Measurements from ENCODE around the gene MXD4.
A peak's percentile ranks its signal among the peaks of the same experiment; 100 is the strongest.
"Not testable (repeated sequence)": the region's sequence is repeated elsewhere in the genome, so short reads cannot be mapped to it uniquely, and the experiment has no call there.

The MXD4 gene

DNA sequence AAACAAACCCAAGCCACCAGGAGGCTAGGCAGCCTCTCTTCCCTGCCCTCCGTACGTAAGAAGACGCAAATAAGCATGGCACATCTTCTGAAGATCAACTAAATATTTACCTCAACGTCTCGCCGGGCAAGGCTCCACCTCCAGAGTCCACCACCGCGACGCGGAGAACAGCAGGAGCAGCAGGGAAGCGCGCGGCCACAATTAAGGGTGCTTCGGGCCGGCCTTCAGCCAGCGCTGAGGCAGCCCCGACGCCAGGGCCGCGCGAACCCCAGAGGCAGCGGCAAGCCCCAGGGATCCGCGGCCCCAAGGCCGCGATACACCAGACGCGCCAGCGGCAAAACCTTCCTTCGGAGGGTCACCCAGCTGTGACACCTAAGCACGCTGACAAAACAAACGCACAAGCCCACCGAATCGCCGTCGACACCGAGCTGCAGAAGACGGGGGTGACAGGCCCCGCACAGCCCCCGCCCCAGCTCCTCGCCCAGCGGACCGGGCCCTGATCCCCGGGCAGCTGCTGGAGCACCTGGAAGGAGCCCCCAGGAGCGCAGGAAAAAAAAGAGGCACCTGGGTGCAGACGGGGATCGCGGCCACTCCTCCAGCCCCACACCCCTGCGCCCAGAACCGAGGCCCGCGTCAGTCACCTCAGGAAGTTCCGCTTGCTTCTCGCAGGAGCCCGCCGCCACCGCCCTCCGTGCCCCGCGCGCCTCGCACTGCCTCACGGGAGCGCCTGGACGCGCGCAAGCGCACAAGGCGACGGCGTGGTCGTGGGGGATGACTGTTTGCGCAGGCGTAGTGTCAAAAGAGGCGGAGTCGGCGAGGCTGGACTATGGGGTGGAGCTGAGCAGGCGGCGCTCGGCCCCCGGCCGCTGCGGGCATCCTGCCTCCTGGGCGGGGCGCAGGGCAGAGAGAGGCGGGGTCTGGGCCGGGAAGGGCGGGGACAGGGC lies 20.2 kb downstream of the MXD4 start, which contains the start of the genes HAUS3 and POLN:
HAUS3 (minus strand) TSS at position 712 of the 944 bp plus-strand sequence. CDS start 1,175 bp downstream, outside the sequence.
POLN (minus strand) TSS at position 712 of the 944 bp plus-strand sequence. CDS start 12,890 bp downstream, outside the sequence.
- H3K27ac ChIP-seq (ENCODE audit: insufficient read depth, low read depth, low read length, poor library complexity, severe bottlenecking): no peak within 1 kb of the TSS

GRCh38 chr4:2241003-2241402 lies 20.9 kb downstream of the MXD4 start:
- Histone ChIP-seq H3K27me3 (ENCODE audit: control insufficient read depth, insufficient read depth, low read length, poor library complexity, severe bottlenecking) (no peaks in the 10 kb centered on the region), H3K4me1 (ENCODE audit: control insufficient read depth, insufficient read depth, low read length) (peaks cover 17% of the 10 kb centered on the region), H3K27ac (ENCODE audit: insufficient read depth, low read depth, low read length, poor library complexity, severe bottlenecking) (no peak overlapping the region), H3K4me3 (ENCODE audit: insufficient read depth, low read depth, low read length) (peak overlapping the region; percentile 79), H3K36me3 (ENCODE audit: control insufficient read depth, insufficient read depth, low read length) (no peaks in the 10 kb centered on the region), H3K9me3 (ENCODE audit: control insufficient read depth, low read length) (no peaks in the 10 kb centered on the region)
- 21 to 31% methylated on average over 6 of the region's 7 CpGs for WGBS, 2 experiments

More for the DNA sequence above, 20.2 kb downstream of the MXD4 start, which contains the start of the genes HAUS3 and POLN:
- H3K4me1 ChIP-seq (ENCODE audit: control insufficient read depth, insufficient read depth, low read length): peaks cover 17% of the 10 kb centered on the region
- H3K27me3 ChIP-seq (ENCODE audit: control insufficient read depth, insufficient read depth, low read length, poor library complexity, severe bottlenecking): no peaks in the 10 kb centered on the region
- H3K4me3 ChIP-seq (ENCODE audit: insufficient read depth, low read depth, low read length): peak within 1 kb of the TSS; percentile 79
- no peaks in the 10 kb centered on the region for H3K9me3 ChIP-seq (ENCODE audit: control insufficient read depth, low read length)
- WGBS, 2 experiments: 0% methylated on average over 88 of the region's 88 CpGs
- H3K36me3 ChIP-seq (ENCODE audit: control insufficient read depth, insufficient read depth, low read length): no peaks in the 10 kb centered on the region

- 71 to 75% methylated on average over 3 of the region's 3 CpGs for WGBS, 2 experiments
These were observed 24.8 kb downstream of the MXD4 start for GRCh38 chr4:2236944-2237666.

DNA sequence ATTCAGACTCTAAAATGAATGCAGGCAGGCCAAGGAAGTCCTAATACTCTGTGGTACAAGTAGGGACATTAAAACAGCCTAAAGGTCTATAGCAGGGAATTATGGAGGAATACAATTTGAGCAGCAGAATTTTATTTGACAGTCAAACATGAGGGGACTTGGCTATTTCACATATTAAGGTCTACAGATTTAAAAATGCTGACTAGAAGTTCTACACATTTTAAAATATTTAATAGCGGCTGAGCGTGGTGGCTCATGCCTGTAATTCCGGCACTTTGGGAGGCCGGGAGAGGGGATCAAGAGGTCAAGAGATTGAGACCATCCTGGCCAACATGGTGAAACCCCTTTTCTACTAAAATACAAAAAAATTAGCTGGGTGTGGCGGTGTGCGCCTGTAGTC lies 30.8 kb downstream of the MXD4 start:
- H3K36me3 ChIP-seq (ENCODE audit: control insufficient read depth, insufficient read depth, low read length): no peaks in the 10 kb centered on the region
- H3K27me3 ChIP-seq (ENCODE audit: control insufficient read depth, insufficient read depth, low read length, poor library complexity, severe bottlenecking): no peaks in the 10 kb centered on the region
- H3K4me1 ChIP-seq (ENCODE audit: control insufficient read depth, insufficient read depth, low read length): no peaks in the 10 kb centered on the region
- no peaks in the 10 kb centered on the region for H3K9me3 ChIP-seq (ENCODE audit: control insufficient read depth, low read length)
- no peak overlapping the region for H3K4me3 ChIP-seq (ENCODE audit: insufficient read depth, low read depth, low read length)
- 93 to 97% methylated on average over 6 of the region's 6 CpGs for WGBS, 2 experiments
- H3K27ac ChIP-seq (ENCODE audit: insufficient read depth, low read depth, low read length, poor library complexity, severe bottlenecking): no peak overlapping the region

More at GRCh38 chr4:2236944-2237666, 24.8 kb downstream of the MXD4 start:
- H3K27ac ChIP-seq (ENCODE audit: insufficient read depth, low read depth, low read length, poor library complexity, severe bottlenecking): no peak overlapping the region
- H3K27me3 ChIP-seq (ENCODE audit: control insufficient read depth, insufficient read depth, low read length, poor library complexity, severe bottlenecking): no peaks in the 10 kb centered on the region
- peaks cover 17% of the 10 kb centered on the region for H3K4me1 ChIP-seq (ENCODE audit: control insufficient read depth, insufficient read depth, low read length)
- no peak overlapping the region for H3K4me3 ChIP-seq (ENCODE audit: insufficient read depth, low read depth, low read length)
- H3K36me3 ChIP-seq (ENCODE audit: control insufficient read depth, insufficient read depth, low read length): no peaks in the 10 kb centered on the region
- no peaks in the 10 kb centered on the region for H3K9me3 ChIP-seq (ENCODE audit: control insufficient read depth, low read length)

DNA sequence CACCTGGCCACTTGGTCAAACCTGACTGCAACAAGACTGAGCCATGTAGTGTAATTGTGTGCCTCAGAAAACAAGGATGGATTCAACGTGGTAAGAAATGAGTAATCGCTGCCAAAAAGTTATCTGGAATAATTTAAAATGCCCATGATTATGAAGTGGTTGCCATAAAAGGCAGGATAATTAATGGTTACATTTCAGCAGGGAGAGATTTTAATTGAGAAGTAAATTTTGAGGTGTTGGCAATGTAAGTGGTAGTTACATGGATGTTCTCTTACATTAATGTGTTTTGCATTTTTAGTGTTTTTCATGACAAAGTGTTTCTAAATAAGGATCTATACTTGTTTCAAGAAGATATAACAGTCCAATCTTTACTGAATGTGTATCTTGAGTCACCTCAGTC lies 35.6 kb downstream of the MXD4 start:
- H3K27me3 ChIP-seq (ENCODE audit: control insufficient read depth, insufficient read depth, low read length, poor library complexity, severe bottlenecking): no peaks in the 10 kb centered on the region
- no peak overlapping the region for H3K27ac ChIP-seq (ENCODE audit: insufficient read depth, low read depth, low read length, poor library complexity, severe bottlenecking)
- H3K4me1 ChIP-seq (ENCODE audit: control insufficient read depth, insufficient read depth, low read length): no peaks in the 10 kb centered on the region
- H3K9me3 ChIP-seq (ENCODE audit: control insufficient read depth, low read length): no peaks in the 10 kb centered on the region
- 94 to 95% methylated on average over 2 of the region's 2 CpGs for WGBS, 2 experiments
- no peak overlapping the region for H3K4me3 ChIP-seq (ENCODE audit: insufficient read depth, low read depth, low read length)
- no peaks in the 10 kb centered on the region for H3K36me3 ChIP-seq (ENCODE audit: control insufficient read depth, insufficient read depth, low read length)

GRCh38 chr4:2222838-2223237 lies 39.1 kb downstream of the MXD4 start:
- Histone ChIP-seq H3K36me3 (ENCODE audit: control insufficient read depth, insufficient read depth, low read length) (no peaks in the 10 kb centered on the region), H3K27ac (ENCODE audit: insufficient read depth, low read depth, low read length, poor library complexity, severe bottlenecking) (no peak overlapping the region), H3K4me3 (ENCODE audit: insufficient read depth, low read depth, low read length) (no peak overlapping the region), H3K27me3 (ENCODE audit: control insufficient read depth, insufficient read depth, low read length, poor library complexity, severe bottlenecking) (no peaks in the 10 kb centered on the region), H3K9me3 (ENCODE audit: control insufficient read depth, low read length) (no peaks in the 10 kb centered on the region), H3K4me1 (ENCODE audit: control insufficient read depth, insufficient read depth, low read length) (no peaks in the 10 kb centered on the region)
- 85 to 93% methylated on average over 2 of the region's 2 CpGs for WGBS, 2 experiments

DNA sequence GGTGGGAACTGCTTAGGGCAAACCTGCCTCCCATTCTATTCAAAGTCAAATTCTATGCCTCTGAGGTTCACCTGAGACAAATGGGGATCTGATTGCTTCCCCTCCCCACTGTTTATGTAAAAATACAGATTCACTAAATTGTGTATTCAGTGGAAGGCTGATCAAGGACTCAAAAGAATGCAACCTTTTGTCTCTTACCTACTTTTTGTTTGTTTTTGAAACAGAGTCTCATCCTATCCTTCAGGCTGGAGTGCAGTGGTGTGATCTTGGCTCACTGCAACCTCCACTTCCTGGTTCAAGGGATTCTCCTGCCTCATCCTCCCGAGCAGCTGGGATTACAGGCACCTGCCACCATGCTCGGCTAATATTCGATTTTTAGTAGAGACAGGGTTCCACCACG lies 40.5 kb downstream of the MXD4 start:
- H3K27me3 ChIP-seq (ENCODE audit: control insufficient read depth, insufficient read depth, low read length, poor library complexity, severe bottlenecking); H3K4me1 ChIP-seq (ENCODE audit: control insufficient read depth, insufficient read depth, low read length); H3K36me3 ChIP-seq (ENCODE audit: control insufficient read depth, insufficient read depth, low read length); H3K4me3 ChIP-seq (ENCODE audit: insufficient read depth, low read depth, low read length); H3K9me3 ChIP-seq (ENCODE audit: control insufficient read depth, low read length); H3K27ac ChIP-seq (ENCODE audit: insufficient read depth, low read depth, low read length, poor library complexity, severe bottlenecking): not testable (repeated sequence)
- 59 to 62% methylated on average over 4 of the region's 4 CpGs for WGBS, 2 experiments

DNA sequence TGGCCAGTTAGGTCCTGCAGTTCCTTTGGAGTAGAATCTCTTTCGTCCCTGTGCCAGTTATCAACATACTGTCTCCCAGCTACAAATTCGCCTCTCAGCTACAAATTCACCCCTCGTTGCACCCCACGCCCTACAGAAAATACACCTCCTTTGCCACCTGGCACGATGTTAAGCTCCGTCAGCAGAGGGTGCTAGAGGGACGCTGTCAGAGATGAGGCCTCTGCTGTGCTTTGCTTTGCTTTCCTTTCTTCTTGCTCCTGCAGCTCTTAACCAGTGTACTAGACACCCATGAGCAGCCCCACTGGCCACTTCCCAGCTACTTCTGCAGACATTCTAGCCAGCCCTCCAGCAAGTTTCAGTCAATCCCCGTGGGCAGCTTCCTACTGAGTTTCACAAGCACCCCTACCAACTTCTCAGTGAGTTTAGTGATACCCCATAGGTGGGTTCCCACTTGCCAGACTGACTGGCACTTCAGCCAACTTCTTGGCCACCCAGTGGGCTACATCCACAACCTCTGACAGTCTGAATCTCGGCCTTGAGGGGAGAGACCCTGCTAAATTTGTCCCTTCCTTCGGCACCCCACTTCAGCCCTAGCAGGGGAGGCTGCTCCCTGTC lies 41.8 kb downstream of the MXD4 start:
- Histone ChIP-seq H3K4me3 (ENCODE audit: insufficient read depth, low read depth, low read length) (no peak overlapping the region), H3K27ac (ENCODE audit: insufficient read depth, low read depth, low read length, poor library complexity, severe bottlenecking) (no peak overlapping the region), H3K27me3 (ENCODE audit: control insufficient read depth, insufficient read depth, low read length, poor library complexity, severe bottlenecking) (no peaks in the 10 kb centered on the region), H3K36me3 (ENCODE audit: control insufficient read depth, insufficient read depth, low read length) (no peaks in the 10 kb centered on the region), H3K4me1 (ENCODE audit: control insufficient read depth, insufficient read depth, low read length) (no peaks in the 10 kb centered on the region), H3K9me3 (ENCODE audit: control insufficient read depth, low read length) (no peaks in the 10 kb centered on the region)
- 24% methylated on average over 10 of the region's 10 CpGs for WGBS, 2 experiments

- no peaks in the 10 kb centered on the region for H3K9me3 ChIP-seq (ENCODE audit: control insufficient read depth, low read length)
- no peaks in the 10 kb centered on the region for H3K4me1 ChIP-seq (ENCODE audit: control insufficient read depth, insufficient read depth, low read length)
- no peak overlapping the region for H3K4me3 ChIP-seq (ENCODE audit: insufficient read depth, low read depth, low read length)
- WGBS, 2 experiments: 92 to 93% methylated on average over 6 of the region's 6 CpGs
- no peaks in the 10 kb centered on the region for H3K36me3 ChIP-seq (ENCODE audit: control insufficient read depth, insufficient read depth, low read length)
- no peaks in the 10 kb centered on the region for H3K27me3 ChIP-seq (ENCODE audit: control insufficient read depth, insufficient read depth, low read length, poor library complexity, severe bottlenecking)
- no peak overlapping the region for H3K27ac ChIP-seq (ENCODE audit: insufficient read depth, low read depth, low read length, poor library complexity, severe bottlenecking)
These were observed 42.6 kb downstream of the MXD4 start for GRCh38 chr4:2219233-2219760.
